T-helper 2 cell treated with Interferon-gamma antibody and Interleukin-4, amounts not matched to agents 100 ng/mL and 5 ng/mL, for 36 hours (primary cell): ENCODE results near the gene XIRP2. TPM values are rescaled to one million over a fixed set of nuclear protein-coding genes. Genes with fewer than 3 reads are reported as not detected.

ENCODE experiments used
- intact Hi-C: fragments of 100-400 bp; cut with micrococcal nuclease; formaldehyde crosslinking; loops from one replicate; pipeline ENCODE4 v1.15.1; 2023
- total RNA-seq: library from RNA; stranded (reverse); gene quantifications from 2 replicates; pipeline ENCODE4 v1.2.3, GENCODE V29; 2022

Gene XIRP2
- total RNA-seq, 1 donor from 2014 or later: not detected

DNA sequence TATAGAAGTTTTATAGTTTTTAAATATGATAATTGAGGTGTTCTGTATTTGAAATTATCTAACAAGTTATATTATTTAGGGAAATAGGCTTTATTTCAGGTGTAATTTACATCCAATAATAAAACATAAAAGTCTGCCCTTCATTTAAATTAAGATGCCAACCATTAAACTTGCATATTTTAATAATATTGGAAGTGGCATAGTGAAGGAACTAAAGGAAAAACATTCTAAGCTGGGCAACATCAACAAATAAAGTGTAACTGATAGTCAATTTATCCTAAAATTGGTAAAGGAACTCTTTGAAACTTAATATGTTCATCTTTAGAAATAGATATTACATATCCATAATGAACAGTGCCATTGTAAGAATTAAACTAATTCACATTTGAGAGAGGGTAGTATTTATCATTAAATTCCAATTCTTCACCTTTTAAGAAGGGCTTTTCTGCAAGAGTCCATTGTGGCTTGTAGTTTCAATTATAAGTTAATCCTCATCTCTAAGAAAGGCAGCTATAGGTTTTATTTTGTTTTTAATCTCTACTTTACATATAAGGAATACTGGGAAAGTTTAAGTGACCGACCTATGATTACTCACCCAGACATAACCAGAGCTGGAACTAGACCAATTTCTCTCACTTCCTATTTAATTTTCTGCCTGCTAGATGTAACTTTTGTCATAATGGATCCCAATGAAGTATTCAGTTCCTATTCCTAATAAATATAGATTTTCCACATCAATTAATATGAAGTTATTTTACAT, 401.6 kb downstream of the XIRP2 start:
- intact Hi-C loops: loop anchor here (10.0 kb wide), 3 partner anchors 905 to 1605 kb away; partner anchors contain the start of genes SPC25 and TTC21B

DNA sequence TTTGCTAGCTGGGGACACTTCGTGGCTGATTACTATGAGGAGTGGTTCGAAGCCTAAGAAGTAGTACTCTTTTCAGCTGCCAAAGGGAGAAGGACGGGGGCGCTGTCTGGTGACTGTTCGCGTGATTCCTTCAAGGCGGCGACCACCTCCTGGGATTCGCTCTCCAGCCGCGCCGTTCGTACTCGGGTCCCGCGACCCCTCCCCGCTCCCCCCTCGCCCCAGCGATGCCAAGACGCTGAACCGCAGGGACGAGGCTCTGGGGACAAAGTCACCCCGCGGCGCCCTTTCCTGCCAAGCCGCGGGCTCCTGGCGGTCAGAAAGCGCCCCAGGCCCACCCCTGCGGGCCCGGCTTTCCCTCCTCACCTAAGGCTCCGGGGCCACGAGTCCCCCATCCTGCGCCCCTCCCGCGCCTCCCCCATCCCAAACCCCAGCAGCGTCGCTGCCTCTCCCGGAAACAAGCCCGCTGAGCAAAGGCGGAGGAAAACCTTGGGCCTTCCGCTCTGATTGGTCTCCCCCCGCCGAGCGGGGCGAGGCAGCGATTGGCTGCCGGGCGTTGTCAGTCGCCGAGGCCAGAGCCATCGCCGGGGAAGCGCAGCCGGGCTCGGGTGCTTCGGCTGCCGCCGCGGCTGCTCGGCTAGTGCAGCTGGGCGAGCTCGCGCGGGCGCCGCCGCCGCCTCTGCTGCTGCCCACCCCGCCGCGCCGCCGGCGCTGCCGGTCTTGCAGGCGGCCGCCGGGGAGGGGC, 404.3 kb downstream of the XIRP2 start, which contains the start of gene B3GALT1:
Gene B3GALT1, plus strand, starts transcription at position 572 of the 742 bp plus-strand sequence.
- intact Hi-C loops: loop anchor here (10.0 kb wide), 3 partner anchors 902 to 1602 kb away; partner anchors contain the start of genes SPC25 and TTC21B

DNA sequence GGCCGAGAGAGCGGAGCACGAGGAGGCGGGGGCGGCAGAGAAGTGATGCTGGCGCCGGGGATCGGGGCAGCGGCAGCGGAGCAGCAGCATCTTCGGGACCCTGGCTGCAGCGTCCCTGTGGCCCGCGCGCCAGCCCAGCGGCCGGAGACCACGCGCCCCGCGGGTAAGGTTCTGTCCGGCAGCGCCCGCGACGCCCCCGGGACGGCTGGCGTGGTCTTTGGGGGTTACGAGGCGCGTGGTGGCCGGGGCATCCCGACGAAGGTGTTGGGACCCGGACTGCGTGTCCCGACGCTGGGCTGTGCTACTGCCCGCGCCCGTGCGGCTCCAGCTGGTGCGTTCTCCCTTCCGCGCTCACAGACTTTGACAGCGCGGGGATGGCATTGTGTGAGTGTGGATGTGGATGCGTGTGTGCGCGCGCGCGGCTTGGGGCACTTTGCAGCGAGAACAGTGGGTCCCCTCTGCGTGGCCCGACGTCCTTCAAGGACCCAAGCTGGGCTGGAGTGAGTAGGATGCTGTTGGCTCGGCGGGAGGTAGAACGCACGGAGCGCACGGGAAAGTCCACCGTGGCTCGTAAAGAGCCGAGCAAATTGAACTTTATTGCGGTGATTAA, 405.0 kb downstream of the XIRP2 start:
- intact Hi-C loops: loop anchor here (10.0 kb wide), 3 partner anchors 902 to 1602 kb away; partner anchors contain the start of genes SPC25 and TTC21B

GRCh38 chr2:167293943-167294775, 405.9 kb downstream of the XIRP2 start:
- intact Hi-C loops: loop anchor here (10.0 kb wide), 3 partner anchors 901 to 1601 kb away; partner anchors contain the start of genes SPC25 and TTC21B

- intact Hi-C loops: loop anchor here (10.0 kb wide), 3 partner anchors 900 to 1600 kb away; partner anchors contain the start of genes SPC25 and TTC21B
Observed at GRCh38 chr2:167294776-167295140, 406.5 kb downstream of the XIRP2 start.

GRCh38 chr2:167297292-167297691, 409.0 kb downstream of the XIRP2 start:
- intact Hi-C loops: loop anchor here (10.0 kb wide), 3 partner anchors 898 to 1598 kb away; partner anchors contain the start of genes SPC25 and TTC21B

GRCh38 chr2:167298017-167298416, 409.7 kb downstream of the XIRP2 start:
- intact Hi-C loops: loop anchor here (10.0 kb wide), 3 partner anchors 897 to 1597 kb away; partner anchors contain the start of genes SPC25 and TTC21B
